ENCODE measurements around the gene CAND2.
A peak's percentile ranks its signal among the peaks of the same experiment; 100 is the strongest.
"Not testable (repeated sequence)": the region's sequence is repeated elsewhere in the genome, so short reads cannot be mapped to it uniquely, and the experiment has no call there.

Gene CAND2

GRCh38 chr3:12838179-12838965 is 41.9 kb downstream of the CAND2 start:
- H3K4me1 ChIP-seq, result peaks cover 70% of the 10 kb centered on the region
- H3K36me3 ChIP-seq, result peaks cover 73% of the 10 kb centered on the region
- H3K9me3 ChIP-seq, result no peaks in the 10 kb centered on the region
- peak overlapping the region; percentile 93 for H3K4me3 ChIP-seq
- peak overlapping the region; percentile 47; the same call in 1 of the 2 replicates for H3K9ac ChIP-seq
- H4K20me1 ChIP-seq, result peaks cover 79% of the 10 kb centered on the region
- peak overlapping the region; percentile 96 for H3K4me2 ChIP-seq
- H3K27ac ChIP-seq, result no peak overlapping the region
- TF ChIP-seq Cebpa-rat (IDR thresholded peaks at IDR 0.05), result no peak
- no peaks in the 10 kb centered on the region for H3K27me3 ChIP-seq

- Histone ChIP-seq H3K9ac (peak overlapping the region; percentile 100; the same call in 1 of the 2 replicates), H4K20me1 (peaks cover 69% of the 10 kb centered on the region), H3K27ac (no peak overlapping the region), H3K9me3 (no peaks in the 10 kb centered on the region), H3K4me2 (peak overlapping the region; percentile 96), H3K36me3 (peaks cover 63% of the 10 kb centered on the region), H3K4me3 (peak overlapping the region; percentile 93), H3K27me3 (no peaks in the 10 kb centered on the region), H3K4me1 (peaks cover 60% of the 10 kb centered on the region)
- no peak for TF ChIP-seq Cebpa-rat (IDR thresholded peaks at IDR 0.05)
Measured at GRCh38 chr3:12839156-12839946, 42.9 kb downstream of the CAND2 start.

- H4K20me1 ChIP-seq, result peaks cover 61% of the 10 kb centered on the region
Measured at GRCh38 chr3:12840148-12840547, 43.7 kb downstream of the CAND2 start.

GRCh38 chr3:12840591-12841148 is 44.2 kb downstream of the CAND2 start:
- TF ChIP-seq Cebpa-rat (IDR thresholded peaks at IDR 0.05), result no peak
- peaks cover 56% of the 10 kb centered on the region for H4K20me1 ChIP-seq
- H3K36me3 ChIP-seq, result peaks cover 50% of the 10 kb centered on the region
- H3K27me3 ChIP-seq, result no peaks in the 10 kb centered on the region
- peaks cover 48% of the 10 kb centered on the region for H3K4me1 ChIP-seq
- H3K9ac ChIP-seq, result peak overlapping the region; percentile 100
- H3K9me3 ChIP-seq, result no peaks in the 10 kb centered on the region
- peak overlapping the region; percentile 93 for H3K4me3 ChIP-seq
- peak overlapping the region; percentile 96 for H3K4me2 ChIP-seq
- H3K27ac ChIP-seq, result peak overlapping the region; percentile 98

More at GRCh38 chr3:12840148-12840547, 43.7 kb downstream of the CAND2 start:
- not testable (repeated sequence) for H3K9me3 ChIP-seq, H3K27me3 ChIP-seq
- Histone ChIP-seq H3K4me2 (peak overlapping the region; percentile 96), H3K36me3 (peaks cover 55% of the 10 kb centered on the region), H3K27ac (peak overlapping the region; percentile 98), H3K9ac (peak overlapping the region; percentile 100), H3K4me3 (peak overlapping the region; percentile 93), H3K4me1 (peaks cover 52% of the 10 kb centered on the region)

DNA sequence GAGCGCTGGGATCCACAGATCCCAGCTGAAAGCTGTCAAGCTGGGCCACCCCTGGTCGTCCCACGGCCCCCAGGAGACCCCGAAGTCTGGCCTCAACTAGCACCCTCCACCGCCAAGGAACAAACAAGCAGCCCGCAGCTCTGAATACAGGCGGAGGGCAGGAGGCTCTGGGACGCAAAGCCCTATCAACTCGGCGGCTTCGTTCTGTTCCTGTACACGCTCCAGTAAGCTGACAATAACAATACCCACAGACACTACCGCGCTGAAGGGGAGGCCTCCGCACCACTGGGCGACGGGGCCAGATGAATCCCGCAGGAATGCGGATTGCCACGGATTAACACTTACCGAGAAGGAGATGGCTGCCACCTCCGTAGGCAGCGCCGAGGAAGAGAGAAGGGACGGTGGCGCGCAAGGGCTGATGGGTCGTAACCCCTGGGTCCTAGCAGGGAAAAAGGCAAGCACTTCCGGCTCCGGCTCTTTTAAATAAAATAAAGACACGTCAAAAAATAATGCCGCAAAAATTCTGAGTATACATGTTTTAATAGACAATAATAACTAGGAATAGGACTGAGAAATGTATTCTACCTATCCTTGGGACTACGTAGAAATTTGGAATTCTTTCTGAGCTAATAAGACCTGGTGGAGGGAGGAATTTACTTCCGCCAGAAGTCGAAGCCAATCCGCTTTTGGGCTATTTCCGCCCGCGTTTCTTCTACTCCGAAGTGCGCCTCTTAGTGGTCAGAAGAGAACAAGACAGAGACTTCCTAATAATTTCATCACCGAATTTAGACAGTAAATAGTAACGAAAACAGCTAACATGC is 44.9 kb downstream of the CAND2 start, which contains the start of gene RPL32:
TSS of gene RPL32 (minus strand) at position 417 of the 821 bp plus-strand sequence. CDS start 1,328 bp downstream, outside the sequence.
- peak within 1 kb of the TSS; percentile 98 for H3K27ac ChIP-seq
- peak within 1 kb of the TSS; percentile 100 for H3K9ac ChIP-seq
- peaks cover 49% of the 10 kb centered on the region for H4K20me1 ChIP-seq
- peaks cover 48% of the 10 kb centered on the region for H3K4me1 ChIP-seq
- TF ChIP-seq Cebpa-rat (IDR thresholded peaks at IDR 0.05), result no peak
- peaks cover 43% of the 10 kb centered on the region for H3K36me3 ChIP-seq
- no peaks in the 10 kb centered on the region for H3K9me3 ChIP-seq
- peak within 1 kb of the TSS; percentile 93 for H3K4me3 ChIP-seq
- no peaks in the 10 kb centered on the region for H3K27me3 ChIP-seq
- peak within 1 kb of the TSS; percentile 96 for H3K4me2 ChIP-seq

DNA sequence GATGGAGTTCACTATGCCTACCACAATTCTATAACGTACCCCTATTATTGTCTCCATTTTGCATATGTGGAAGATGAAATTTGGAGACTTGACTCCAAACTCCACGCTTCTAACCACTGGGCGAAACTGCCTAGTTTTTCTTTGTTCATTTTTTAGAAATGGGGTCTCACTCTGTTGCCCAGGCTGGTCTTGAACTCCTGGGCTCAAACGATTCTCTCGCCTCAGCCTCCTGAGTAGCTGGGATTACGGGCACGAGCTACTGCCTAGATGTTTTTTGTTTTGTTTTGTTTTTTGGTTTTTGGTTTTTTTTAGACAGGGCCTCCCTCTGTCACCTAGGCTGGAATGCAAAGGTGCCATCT is 45.5 kb downstream of the CAND2 start:
- peaks cover 37% of the 10 kb centered on the region for H3K36me3 ChIP-seq
- TF ChIP-seq Cebpa-rat (IDR thresholded peaks at IDR 0.05), result no peak
- H3K4me1 ChIP-seq, result peaks cover 48% of the 10 kb centered on the region
- peak overlapping the region; percentile 96 for H3K4me2 ChIP-seq
- peaks cover 43% of the 10 kb centered on the region for H4K20me1 ChIP-seq
- H3K27ac ChIP-seq, result peak overlapping the region; percentile 98
- no peak overlapping the region for H3K4me3 ChIP-seq
- no peak overlapping the region for H3K9ac ChIP-seq
- no peaks in the 10 kb centered on the region for H3K9me3 ChIP-seq
- no peaks in the 10 kb centered on the region for H3K27me3 ChIP-seq

DNA sequence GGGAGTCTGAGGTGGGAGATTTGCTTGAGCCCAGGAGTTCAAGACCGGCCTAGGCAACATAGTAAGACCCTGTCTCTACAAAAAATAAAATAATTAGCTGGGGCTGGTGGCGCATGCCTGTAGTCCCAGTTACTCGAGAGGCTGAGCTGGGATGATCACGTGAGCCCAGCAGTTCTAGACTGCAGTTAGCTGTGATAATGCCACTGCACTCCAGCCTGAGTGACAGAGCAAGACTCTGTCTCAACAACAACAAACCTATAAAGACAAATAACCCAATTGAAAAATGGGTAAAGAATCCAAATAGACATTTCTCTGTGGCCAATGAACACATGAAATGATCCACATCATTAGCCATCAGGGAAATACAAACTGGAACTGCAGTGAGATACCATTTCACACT is 46.0 kb downstream of the CAND2 start:
- TF ChIP-seq Cebpa-rat (IDR thresholded peaks at IDR 0.05), result no peak
- peaks cover 38% of the 10 kb centered on the region for H4K20me1 ChIP-seq
- H3K9me3 ChIP-seq, result no peaks in the 10 kb centered on the region
- no peak overlapping the region for H3K27ac ChIP-seq
- H3K27me3 ChIP-seq, result no peaks in the 10 kb centered on the region
- H3K36me3 ChIP-seq, result peaks cover 32% of the 10 kb centered on the region
- H3K9ac ChIP-seq, result no peak overlapping the region
- peaks cover 45% of the 10 kb centered on the region for H3K4me1 ChIP-seq
- no peak overlapping the region for H3K4me2 ChIP-seq
- no peak overlapping the region for H3K4me3 ChIP-seq

- peaks cover 4% of the 10 kb centered on the region for H4K20me1 ChIP-seq
- H3K36me3 ChIP-seq, result no peaks in the 10 kb centered on the region
- no peak overlapping the region for H3K4me2 ChIP-seq
- H3K9ac ChIP-seq, result no peak overlapping the region
- H3K4me3 ChIP-seq, result no peak overlapping the region
- H3K4me1 ChIP-seq, result peaks cover 15% of the 10 kb centered on the region
- H3K9me3 ChIP-seq, result peaks cover 6% of the 10 kb centered on the region; the same call in 1 of the 2 replicates
- no peak overlapping the region for H3K27ac ChIP-seq
- no peaks in the 10 kb centered on the region for H3K27me3 ChIP-seq
- no peak; the same call in 1 of the 2 replicates for TF ChIP-seq Cebpa-rat (IDR thresholded peaks at IDR 0.05)
Measured at GRCh38 chr3:12845811-12846210, 49.3 kb downstream of the CAND2 start.

DNA sequence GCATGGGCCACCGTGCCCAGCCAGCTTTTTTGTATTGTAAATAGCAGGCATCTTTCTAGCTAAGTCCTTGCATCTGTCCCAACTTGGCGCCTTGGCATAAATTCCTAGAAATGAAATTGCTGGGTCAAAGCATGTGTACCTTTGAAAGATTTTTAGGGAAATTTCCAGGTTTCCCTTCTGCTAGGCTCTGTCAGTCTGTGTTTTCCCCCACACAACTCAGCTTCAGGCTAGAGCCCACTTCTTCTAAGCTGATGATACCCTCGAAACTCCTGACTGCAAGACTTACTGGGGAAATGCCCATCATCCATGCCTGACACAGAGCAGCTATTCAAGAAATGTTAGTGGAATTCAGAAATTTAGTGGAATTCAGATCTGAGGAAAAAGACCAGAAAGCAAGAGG is 55.7 kb downstream of the CAND2 start:
- Histone ChIP-seq H3K27me3 (no peaks in the 10 kb centered on the region), H3K36me3 (no peaks in the 10 kb centered on the region), H4K20me1 (peaks cover 7% of the 10 kb centered on the region; the same call in 1 of the 2 replicates), H3K9ac (no peak overlapping the region), H3K4me3 (no peak overlapping the region), H3K4me1 (peaks cover 50% of the 10 kb centered on the region), H3K4me2 (0 out of 2 replicates have a peak overlapping the region, but pooled peaks have one; percentile 79), H3K9me3 (peaks cover 9% of the 10 kb centered on the region; the same call in 1 of the 2 replicates), H3K27ac (no peak overlapping the region)
- no peak for TF ChIP-seq Cebpa-rat (IDR thresholded peaks at IDR 0.05)

DNA sequence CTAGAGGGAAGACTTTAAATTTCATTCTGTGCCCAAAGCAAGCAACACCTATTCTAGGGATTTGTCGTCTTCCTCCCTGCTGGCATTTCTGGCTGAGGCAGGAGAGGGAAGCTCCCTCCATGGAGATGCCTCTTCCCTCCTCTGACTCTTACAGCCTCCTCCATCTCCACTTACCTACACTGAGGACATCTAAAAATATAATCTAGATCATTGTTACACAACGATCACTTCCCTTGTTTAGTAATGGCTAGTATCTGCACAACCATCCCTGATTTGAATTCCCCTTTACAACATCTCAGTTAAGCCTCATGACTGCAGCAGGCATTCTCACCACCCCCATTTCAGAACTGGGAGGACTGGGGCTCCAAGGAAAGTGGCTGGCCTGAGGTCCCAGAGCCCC is 57.4 kb downstream of the CAND2 start:
- H3K27me3 ChIP-seq, H3K9ac ChIP-seq, H3K4me3 ChIP-seq, H3K27ac ChIP-seq, H3K9me3 ChIP-seq, H3K36me3 ChIP-seq, H4K20me1 ChIP-seq: not testable (repeated sequence)
- peaks cover 50% of the 10 kb centered on the region for H3K4me1 ChIP-seq
- peak overlapping the region; percentile 79 for H3K4me2 ChIP-seq
